GM12874 (cell line): Measurements from ENCODE around the gene PCLO.

Experiments used
- CTCF ChIP-seq: IDR thresholded peaks from 2 replicates; pipeline ENCODE4 v1.5.1; 2011; ENCODE audit warnings: low read depth, mild to moderate bottlenecking, control low read depth, low read length, moderate library complexity; ENCODE audit not compliant: insufficient read depth

Gene PCLO

GRCh38 chr7:82745117-82745516 is 417.6 kb downstream of the PCLO start:
- no peak for TF ChIP-seq CTCF

- TF ChIP-seq CTCF: no peak
Measured at GRCh38 chr7:82742163-82742562, 420.5 kb downstream of the PCLO start.

- TF ChIP-seq CTCF: no peak
Measured at GRCh38 chr7:82741493-82741892, 421.2 kb downstream of the PCLO start.

- TF ChIP-seq CTCF: peak; percentile 66
Measured at GRCh38 chr7:82740246-82740848, 422.3 kb downstream of the PCLO start.

GRCh38 chr7:82736633-82737032 is 426.1 kb downstream of the PCLO start:
- no peak for TF ChIP-seq CTCF

- TF ChIP-seq CTCF: no peak
Measured at GRCh38 chr7:82732677-82733076, 430.0 kb downstream of the PCLO start.

- peak; percentile 44; the same call in 1 of the 2 replicates for TF ChIP-seq CTCF
Measured at GRCh38 chr7:82729172-82730030, 433.3 kb downstream of the PCLO start.
